Left ventricle myocardium inferior (tissue), 1 donor: ENCODE data around the gene CCDC136. TPM values are rescaled to one million over a fixed set of nuclear protein-coding genes. Genes with fewer than 3 reads are reported as not detected.

Experiments
- DNase-seq: peaks from one replicate; pipeline ENCODE4 v3.0.0-alpha.2; 2020
- H3K27ac ChIP-seq: fragments of 200-600 bp; replicated peaks from 2 replicates; pipeline ENCODE4 v1.8.0; 2021
- H3K27me3 ChIP-seq: fragments of 200-600 bp; 2 replicates; pipeline ENCODE4 v1.8.0; 2021; ENCODE audit warnings: low read depth
- H3K36me3 ChIP-seq: fragments of 200-600 bp; 2 replicates; pipeline ENCODE4 v1.8.0; 2021
- H3K4me1 ChIP-seq: fragments of 200-600 bp; 2 replicates; pipeline ENCODE4 v1.8.0; 2021
- H3K4me3 ChIP-seq: fragments of 200-600 bp; 2 replicates; pipeline ENCODE4 v1.8.0; 2021; ENCODE audit warnings: mild to moderate bottlenecking, moderate library complexity
- H3K9me3 ChIP-seq: fragments of 200-600 bp; replicated peaks from 2 replicates; pipeline ENCODE4 v1.8.0; 2021
- CTCF ChIP-seq: fragments of 200-600 bp; IDR thresholded peaks from 2 replicates; pipeline ENCODE4 v1.8.0; 2021; ENCODE audit warnings: antibody characterized with exemption, mild to moderate bottlenecking, borderline replicate concordance
- intact Hi-C: fragments of 100-400 bp; cut with micrococcal nuclease; formaldehyde crosslinking; loops from one replicate; pipeline ENCODE4 v1.11.0; 2022
- total RNA-seq: library from RNA; stranded (reverse); fragmentation: NEBNext Ultra II Directional; extraction: Animal tissue kit (Norgen Biotek cat#: 25700); gene quantifications from one replicate; pipeline ENCODE4 v1.2.1, GENCODE V29; 2021
- donor health status: DM: no; HTN: yes; CAD: no; lungs with severe emphysema.

Gene CCDC136
- total RNA-seq, 1 donor from 2014 or later = 8.2 TPM

GRCh38 chr7:128841171-128841690 is 49.5 kb downstream of the CCDC136 start:
- peak overlapping the region; percentile 96 for H3K27ac ChIP-seq
- no peak for TF ChIP-seq CTCF
- no peaks in the 10 kb centered on the region for H3K27me3 ChIP-seq
- no peaks in the 10 kb centered on the region for H3K9me3 ChIP-seq
- H3K36me3 ChIP-seq = peaks cover 99% of the 10 kb centered on the region
- intact Hi-C loops = no loop called here
- no peak overlapping the region for H3K4me3 ChIP-seq
- H3K4me1 ChIP-seq = peaks cover 47% of the 10 kb centered on the region
- DNase-seq = peak; percentile 14

GRCh38 chr7:128841921-128842673 is 50.3 kb downstream of the CCDC136 start:
- no peaks in the 10 kb centered on the region for H3K9me3 ChIP-seq
- H3K27me3 ChIP-seq = no peaks in the 10 kb centered on the region
- DNase-seq = peak; percentile 54
- intact Hi-C loops = no loop called here
- peaks cover 38% of the 10 kb centered on the region for H3K4me1 ChIP-seq
- H3K4me3 ChIP-seq = no peak overlapping the region
- peaks cover 99% of the 10 kb centered on the region for H3K36me3 ChIP-seq
- peak; percentile 86 for TF ChIP-seq CTCF
- peak overlapping the region; percentile 96 for H3K27ac ChIP-seq

GRCh38 chr7:128842674-128843641 is 51.2 kb downstream of the CCDC136 start:
- peak; percentile 12 for DNase-seq
- Histone ChIP-seq H3K4me3 (no peak overlapping the region), H3K27ac (peak overlapping the region; percentile 96), H3K4me1 (peaks cover 30% of the 10 kb centered on the region), H3K36me3 (peaks cover 99% of the 10 kb centered on the region), H3K27me3 (no peaks in the 10 kb centered on the region), H3K9me3 (no peaks in the 10 kb centered on the region)
- intact Hi-C loops = no loop called here
- TF ChIP-seq CTCF = no peak

- Histone ChIP-seq H3K27ac (peak overlapping the region; percentile 8), H3K9me3 (no peaks in the 10 kb centered on the region), H3K36me3 (peaks cover 99% of the 10 kb centered on the region), H3K27me3 (no peaks in the 10 kb centered on the region), H3K4me1 (peaks cover 19% of the 10 kb centered on the region), H3K4me3 (no peak overlapping the region)
- intact Hi-C loops = no loop called here
- no peak for DNase-seq
- no peak for TF ChIP-seq CTCF
Measured at GRCh38 chr7:128843938-128844621, 52.3 kb downstream of the CCDC136 start.

- Histone ChIP-seq H3K4me3 (no peak overlapping the region), H3K27me3 (no peaks in the 10 kb centered on the region), H3K27ac (peak overlapping the region; percentile 3), H3K9me3 (no peaks in the 10 kb centered on the region), H3K4me1 (peaks cover 14% of the 10 kb centered on the region), H3K36me3 (peaks cover 99% of the 10 kb centered on the region)
- no peak for TF ChIP-seq CTCF
- no peak for DNase-seq
- intact Hi-C loops = no loop called here
Measured at GRCh38 chr7:128844777-128845311, 53.1 kb downstream of the CCDC136 start.
